ENCODE results near the gene TMEM54. TPM values are rescaled to one million over a fixed set of nuclear protein-coding genes. Genes with fewer than 3 reads are reported as not detected.

TMEM54 gene
- total RNA-seq, 1 experiment from 2014 or later, result 110 TPM

GRCh38 chr1:32881871-32882850, 19.0 kb downstream of the TMEM54 start:
- DNase-seq (ENCODE audit: low read depth), result no peak

GRCh38 chr1:32881291-32881690, 19.9 kb downstream of the TMEM54 start:
- DNase-seq (ENCODE audit: low read depth), result no peak

GRCh38 chr1:32878637-32879041, 22.6 kb downstream of the TMEM54 start:
- no peak for DNase-seq (ENCODE audit: low read depth)

- DNase-seq (ENCODE audit: low read depth), result peak; percentile 27
Observed at GRCh38 chr1:32878183-32878582, 23.0 kb downstream of the TMEM54 start.

GRCh38 chr1:32877211-32878110, 23.7 kb downstream of the TMEM54 start:
- DNase-seq (ENCODE audit: low read depth), result no peak

- DNase-seq (ENCODE audit: low read depth), result peak; percentile 28
Observed at GRCh38 chr1:32876341-32877210, 24.6 kb downstream of the TMEM54 start.

- no peak for DNase-seq (ENCODE audit: low read depth)
Observed at GRCh38 chr1:32874860-32875752, 26.1 kb downstream of the TMEM54 start.

GRCh38 chr1:32873484-32873883, 27.7 kb downstream of the TMEM54 start:
- no peak for DNase-seq (ENCODE audit: low read depth)

- no peak for DNase-seq (ENCODE audit: low read depth)
Observed at GRCh38 chr1:32872192-32872460, 29.1 kb downstream of the TMEM54 start.

GRCh38 chr1:32871364-32872191, 29.6 kb downstream of the TMEM54 start:
- DNase-seq (ENCODE audit: low read depth), result no peak

GRCh38 chr1:32870615-32871363, 30.4 kb downstream of the TMEM54 start, which contains the start of gene FNDC5:
TSS of gene FNDC5 (minus strand) at chr1:32870912.
- peak; percentile 29 for DNase-seq (ENCODE audit: low read depth)

GRCh38 chr1:32869923-32870614, 31.1 kb downstream of the TMEM54 start:
- no peak for DNase-seq (ENCODE audit: low read depth)

GRCh38 chr1:32868806-32869455, 32.3 kb downstream of the TMEM54 start:
- DNase-seq (ENCODE audit: low read depth), result no peak

- DNase-seq (ENCODE audit: low read depth), result no peak
Observed at GRCh38 chr1:32868085-32868484, 33.1 kb downstream of the TMEM54 start.

- no peak for DNase-seq (ENCODE audit: low read depth)
Observed at GRCh38 chr1:32867671-32868070, 33.5 kb downstream of the TMEM54 start.

GRCh38 chr1:32867151-32867550, 34.0 kb downstream of the TMEM54 start:
- DNase-seq (ENCODE audit: low read depth), result no peak

GRCh38 chr1:32865639-32866405, 35.4 kb downstream of the TMEM54 start:
- DNase-seq (ENCODE audit: low read depth), result no peak
